SK-N-SH treated with all-trans-retinoic acid at 6 μM for 48 hours (cell line): ENCODE measurements around the gene OTOG.

Experiments used
- CSDC2 ChIP-seq: fragments of 250-450 bp; sonication (Bioruptor Pico); IDR thresholded peaks from 2 replicates; pipeline ENCODE4 v1.5.0; 2020; ENCODE audit warnings: mild to moderate bottlenecking, moderate library complexity
- GLIS3 ChIP-seq: fragments of 250-450 bp; sonication (Bioruptor Pico); IDR thresholded peaks from 2 replicates; pipeline ENCODE4 v1.5.0; 2020; ENCODE audit warnings: mild to moderate bottlenecking, moderate library complexity
- POU6F1 ChIP-seq: fragments of 250-450 bp; sonication (Bioruptor Pico); IDR thresholded peaks from 2 replicates; pipeline ENCODE4 v1.8.0; 2021; ENCODE audit warnings: low read depth, mild to moderate bottlenecking, moderate library complexity, borderline replicate concordance
- PPARA ChIP-seq: fragments of 250-450 bp; sonication (Bioruptor Pico); IDR thresholded peaks from 2 replicates; pipeline ENCODE4 v1.5.0; 2020; ENCODE audit warnings: mild to moderate bottlenecking, borderline replicate concordance
- RARB ChIP-seq: fragments of 250-450 bp; sonication (Bioruptor Pico); IDR thresholded peaks from 2 replicates; pipeline ENCODE4 v1.8.0; 2021; ENCODE audit warnings: mild to moderate bottlenecking, moderate library complexity
- SNAI2 ChIP-seq: fragments of 250-450 bp; sonication (Bioruptor Pico); IDR thresholded peaks from 2 replicates; pipeline ENCODE4 v1.5.0; 2020; ENCODE audit warnings: mild to moderate bottlenecking, moderate library complexity
- ZFP3 ChIP-seq: fragments of 250-450 bp; sonication (Bioruptor Pico); IDR thresholded peaks from 2 replicates; pipeline ENCODE4 v1.5.0; 2020; ENCODE audit warnings: mild to moderate bottlenecking, moderate library complexity
- ZNF8 ChIP-seq: fragments of 450-650 bp; formaldehyde crosslinking; IDR thresholded peaks from 2 replicates; pipeline ENCODE4 v1.5.0; 2020; ENCODE audit warnings: mild to moderate bottlenecking, moderate library complexity
- TF ChIP-seq, protein P1 (sequence below): fragments of 250-450 bp; sonication (Bioruptor Pico); IDR thresholded peaks from 2 replicates; pipeline ENCODE4 v1.8.0; 2020; ENCODE audit warnings: mild to moderate bottlenecking, moderate library complexity, borderline replicate concordance
- TF ChIP-seq, protein P2 (sequence below): fragments of 250-450 bp; sonication (Bioruptor Pico); IDR thresholded peaks from 2 replicates; pipeline ENCODE4 v1.5.1; 2020; ENCODE audit warnings: low read depth, mild to moderate bottlenecking, moderate library complexity

DNA sequence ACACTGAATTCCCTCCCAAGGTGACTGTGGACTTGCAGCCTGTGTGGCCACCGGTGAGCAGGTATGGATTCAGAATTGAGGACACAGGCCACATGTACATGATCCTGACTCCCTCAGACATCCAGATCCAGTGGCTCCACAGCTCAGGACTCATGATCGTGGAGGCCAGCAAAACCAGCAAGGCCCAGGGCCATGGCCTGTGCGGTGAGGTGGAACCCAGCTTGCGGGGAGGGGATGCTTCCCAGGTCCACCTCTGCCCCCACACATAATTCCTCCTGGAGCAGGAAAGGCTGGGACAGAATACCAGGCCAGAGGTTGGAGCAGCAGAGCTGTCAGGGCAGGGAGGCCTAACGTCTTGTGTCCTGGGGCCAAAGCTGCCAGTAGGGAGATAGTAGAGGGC lies 82.1 kb downstream of the OTOG start:
- TF ChIP-seq RARB (CRISPR knock-in tag) (no peak), CSDC2 (CRISPR knock-in tag) (no peak), SNAI2 (CRISPR knock-in tag) (no peak), POU6F1 (no peak), GLIS3 (CRISPR knock-in tag) (no peak), ZNF8 (no peak), PPARA (CRISPR knock-in tag) (no peak), ZFP3 (CRISPR knock-in tag) (no peak)
- TF ChIP-seq, protein P1, sequence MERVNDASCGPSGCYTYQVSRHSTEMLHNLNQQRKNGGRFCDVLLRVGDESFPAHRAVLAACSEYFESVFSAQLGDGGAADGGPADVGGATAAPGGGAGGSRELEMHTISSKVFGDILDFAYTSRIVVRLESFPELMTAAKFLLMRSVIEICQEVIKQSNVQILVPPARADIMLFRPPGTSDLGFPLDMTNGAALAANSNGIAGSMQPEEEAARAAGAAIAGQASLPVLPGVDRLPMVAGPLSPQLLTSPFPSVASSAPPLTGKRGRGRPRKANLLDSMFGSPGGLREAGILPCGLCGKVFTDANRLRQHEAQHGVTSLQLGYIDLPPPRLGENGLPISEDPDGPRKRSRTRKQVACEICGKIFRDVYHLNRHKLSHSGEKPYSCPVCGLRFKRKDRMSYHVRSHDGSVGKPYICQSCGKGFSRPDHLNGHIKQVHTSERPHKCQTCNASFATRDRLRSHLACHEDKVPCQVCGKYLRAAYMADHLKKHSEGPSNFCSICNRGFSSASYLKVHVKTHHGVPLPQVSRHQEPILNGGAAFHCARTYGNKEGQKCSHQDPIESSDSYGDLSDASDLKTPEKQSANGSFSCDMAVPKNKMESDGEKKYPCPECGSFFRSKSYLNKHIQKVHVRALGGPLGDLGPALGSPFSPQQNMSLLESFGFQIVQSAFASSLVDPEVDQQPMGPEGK (CRISPR knock-in tag), result no peak
- TF ChIP-seq, protein P2, sequence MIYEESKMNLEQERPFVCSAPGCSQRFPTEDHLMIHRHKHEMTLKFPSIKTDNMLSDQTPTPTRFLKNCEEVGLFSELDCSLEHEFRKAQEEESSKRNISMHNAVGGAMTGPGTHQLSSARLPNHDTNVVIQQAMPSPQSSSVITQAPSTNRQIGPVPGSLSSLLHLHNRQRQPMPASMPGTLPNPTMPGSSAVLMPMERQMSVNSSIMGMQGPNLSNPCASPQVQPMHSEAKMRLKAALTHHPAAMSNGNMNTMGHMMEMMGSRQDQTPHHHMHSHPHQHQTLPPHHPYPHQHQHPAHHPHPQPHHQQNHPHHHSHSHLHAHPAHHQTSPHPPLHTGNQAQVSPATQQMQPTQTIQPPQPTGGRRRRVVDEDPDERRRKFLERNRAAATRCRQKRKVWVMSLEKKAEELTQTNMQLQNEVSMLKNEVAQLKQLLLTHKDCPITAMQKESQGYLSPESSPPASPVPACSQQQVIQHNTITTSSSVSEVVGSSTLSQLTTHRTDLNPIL (CRISPR knock-in tag), result no peak
